ENCODE measurements around the gene TCP11.

TCP11 gene

GRCh38 chr6:35085359-35086281 is 55.5 kb downstream of the TCP11 start:
- DNase-seq (ENCODE audit: low read depth), result no peak
- no peak for TF ChIP-seq CTCF (conservative IDR thresholded peaks at IDR 0.05; ENCODE audit: low read length)
- no peak overlapping the region for H3K4me3 ChIP-seq (ENCODE audit: low read length)

GRCh38 chr6:35084511-35085203 is 56.5 kb downstream of the TCP11 start:
- no peak overlapping the region for H3K4me3 ChIP-seq (ENCODE audit: low read length)
- no peak for DNase-seq (ENCODE audit: low read depth)
- no peak for TF ChIP-seq CTCF (conservative IDR thresholded peaks at IDR 0.05; ENCODE audit: low read length)

GRCh38 chr6:35084041-35084491 is 57.1 kb downstream of the TCP11 start:
- no peak for DNase-seq (ENCODE audit: low read depth)

GRCh38 chr6:35083507-35083906 is 57.6 kb downstream of the TCP11 start:
- TF ChIP-seq CTCF (conservative IDR thresholded peaks at IDR 0.05; ENCODE audit: low read length), result no peak
- no peak overlapping the region for H3K4me3 ChIP-seq (ENCODE audit: low read length)
- no peak for DNase-seq (ENCODE audit: low read depth)

More at GRCh38 chr6:35084041-35084491, 57.1 kb downstream of the TCP11 start:
- no peak overlapping the region for H3K4me3 ChIP-seq (ENCODE audit: low read length)
- no peak for TF ChIP-seq CTCF (conservative IDR thresholded peaks at IDR 0.05; ENCODE audit: low read length)

- TF ChIP-seq CTCF (conservative IDR thresholded peaks at IDR 0.05; ENCODE audit: low read length), result no peak
- H3K4me3 ChIP-seq (ENCODE audit: low read length), result no peak overlapping the region
- no peak for DNase-seq (ENCODE audit: low read depth)
Observed at GRCh38 chr6:35082733-35083403, 58.3 kb downstream of the TCP11 start.

- TF ChIP-seq CTCF (conservative IDR thresholded peaks at IDR 0.05; ENCODE audit: low read length), result no peak
- no peak for DNase-seq (ENCODE audit: low read depth)
- H3K4me3 ChIP-seq (ENCODE audit: low read length), result no peak overlapping the region
Observed at GRCh38 chr6:35082046-35082732, 59.0 kb downstream of the TCP11 start.

Measured in AG10803 (cell line).